Activated CD8-positive, alpha-beta T cell treated with anti-CD3 and anti-CD28 coated beads, Interleukin-2, amount 10 ng/mL, durations not matched to agents 7 days and 5 days (primary cell): ENCODE results near the gene PGM5. TPM values are rescaled to one million over a fixed set of nuclear protein-coding genes. Genes with fewer than 3 reads are reported as not detected.
"Not testable (repeated sequence)": the region's sequence is repeated elsewhere in the genome, so short reads cannot be mapped to it uniquely, and the experiment has no call there.

Source experiments
- ATAC-seq: fragments of 150-1000 bp; cut with Tn5 transposase; one replicate; pipeline ENCODE4 v1.10.0; 2021; ENCODE audit warnings: moderate library complexity
- CTCF ChIA-PET: fragments of 350-600 bp; sonication (Branson Sonifier 250); formaldehyde crosslinking; loops from one replicate; lab custom pipeline; 2021; ENCODE audit warnings: antibody characterized with exemption; lab: Charles Lee
- POLR2A ChIA-PET: fragments of 350-600 bp; sonication (Branson Sonifier 250); formaldehyde crosslinking; loops from one replicate; lab custom pipeline; 2021; ENCODE audit warnings: antibody characterized with exemption; lab: Charles Lee
- DNase-seq: peaks from one replicate; pipeline ENCODE4 v3.0.0-alpha.2; 2020
- H3K27ac Mint-ChIP-seq: one replicate; pipeline ENCODE4 v1.8.0; 2021; ENCODE audit warnings: mild to moderate bottlenecking, mixed read lengths
- H3K27me3 Mint-ChIP-seq: one replicate; pipeline ENCODE4 v1.8.0; 2021; ENCODE audit warnings: low read depth, mixed read lengths
- H3K36me3 Mint-ChIP-seq: one replicate; pipeline ENCODE4 v1.8.0; 2021; ENCODE audit warnings: low read depth, mixed read lengths
- H3K4me1 Mint-ChIP-seq: one replicate; pipeline ENCODE4 v1.8.0; 2021; ENCODE audit warnings: low read depth, mixed read lengths
- H3K4me3 Mint-ChIP-seq: one replicate; pipeline ENCODE4 v1.8.0; 2021; ENCODE audit warnings: mild to moderate bottlenecking, mixed read lengths
- H3K9me3 Mint-ChIP-seq: one replicate; pipeline ENCODE4 v1.8.0; 2022; ENCODE audit warnings: mixed read lengths; ENCODE audit not compliant: insufficient read depth
- total RNA-seq, 2 experiments: library from RNA; stranded (reverse); gene quantifications; one replicate each; pipeline ENCODE4 v1.2.3, GENCODE V29; 2021

The PGM5 gene
- total RNA-seq, 2 experiments from 2014 or later, result not detected

- not testable (repeated sequence) for H3K27me3 Mint-ChIP-seq, H3K9me3 Mint-ChIP-seq, H3K36me3 Mint-ChIP-seq
Observed at GRCh38 chr9:68390737-68391136, 34.3 kb downstream of the PGM5 start.

GRCh38 chr9:68396411-68397094 is 40.1 kb downstream of the PGM5 start:
- H3K9me3 Mint-ChIP-seq, H3K27me3 Mint-ChIP-seq, DNase-seq, CTCF ChIA-PET, H3K36me3 Mint-ChIP-seq, H3K27ac Mint-ChIP-seq, ATAC-seq, H3K4me1 Mint-ChIP-seq, H3K4me3 Mint-ChIP-seq, POLR2A ChIA-PET: not testable (repeated sequence)

More at GRCh38 chr9:68390737-68391136, 34.3 kb downstream of the PGM5 start:
- H3K4me1 Mint-ChIP-seq, H3K27ac Mint-ChIP-seq, DNase-seq, H3K4me3 Mint-ChIP-seq, POLR2A ChIA-PET, ATAC-seq, CTCF ChIA-PET: not testable (repeated sequence)

- H3K27me3 Mint-ChIP-seq, CTCF ChIA-PET, DNase-seq, POLR2A ChIA-PET, H3K4me1 Mint-ChIP-seq, H3K9me3 Mint-ChIP-seq, ATAC-seq, H3K27ac Mint-ChIP-seq, H3K4me3 Mint-ChIP-seq, H3K36me3 Mint-ChIP-seq: not testable (repeated sequence)
Observed at GRCh38 chr9:68397095-68397423, 40.6 kb downstream of the PGM5 start.

GRCh38 chr9:68397796-68398195 is 41.4 kb downstream of the PGM5 start:
- H3K4me3 Mint-ChIP-seq, H3K9me3 Mint-ChIP-seq, DNase-seq, H3K27ac Mint-ChIP-seq, ATAC-seq, H3K27me3 Mint-ChIP-seq, H3K4me1 Mint-ChIP-seq, POLR2A ChIA-PET, CTCF ChIA-PET, H3K36me3 Mint-ChIP-seq: not testable (repeated sequence)

GRCh38 chr9:68398324-68398723 is 41.9 kb downstream of the PGM5 start:
- H3K4me1 Mint-ChIP-seq, DNase-seq, ATAC-seq, H3K27ac Mint-ChIP-seq, H3K9me3 Mint-ChIP-seq, CTCF ChIA-PET, H3K36me3 Mint-ChIP-seq, H3K27me3 Mint-ChIP-seq, H3K4me3 Mint-ChIP-seq, POLR2A ChIA-PET: not testable (repeated sequence)

- POLR2A ChIA-PET, ATAC-seq, H3K9me3 Mint-ChIP-seq, H3K36me3 Mint-ChIP-seq, H3K27me3 Mint-ChIP-seq, DNase-seq, CTCF ChIA-PET, H3K4me1 Mint-ChIP-seq, H3K27ac Mint-ChIP-seq, H3K4me3 Mint-ChIP-seq: not testable (repeated sequence)
Observed at GRCh38 chr9:68404421-68405185, 48.2 kb downstream of the PGM5 start.

- H3K4me1 Mint-ChIP-seq, H3K9me3 Mint-ChIP-seq, CTCF ChIA-PET, H3K36me3 Mint-ChIP-seq, H3K4me3 Mint-ChIP-seq, H3K27me3 Mint-ChIP-seq, ATAC-seq, DNase-seq, POLR2A ChIA-PET, H3K27ac Mint-ChIP-seq: not testable (repeated sequence)
Observed at GRCh38 chr9:68411865-68412264, 55.5 kb downstream of the PGM5 start.

- CTCF ChIA-PET, ATAC-seq, H3K9me3 Mint-ChIP-seq, H3K4me1 Mint-ChIP-seq, DNase-seq, H3K4me3 Mint-ChIP-seq, H3K36me3 Mint-ChIP-seq, H3K27me3 Mint-ChIP-seq, POLR2A ChIA-PET, H3K27ac Mint-ChIP-seq: not testable (repeated sequence)
Observed at GRCh38 chr9:68412754-68413153, 56.3 kb downstream of the PGM5 start.

GRCh38 chr9:68415065-68415464 is 58.7 kb downstream of the PGM5 start:
- POLR2A ChIA-PET, ATAC-seq, H3K4me3 Mint-ChIP-seq, H3K36me3 Mint-ChIP-seq, H3K27ac Mint-ChIP-seq, H3K9me3 Mint-ChIP-seq, CTCF ChIA-PET, H3K27me3 Mint-ChIP-seq, DNase-seq, H3K4me1 Mint-ChIP-seq: not testable (repeated sequence)

- H3K36me3 Mint-ChIP-seq, result no peaks in the 10 kb centered on the region
- H3K27ac Mint-ChIP-seq, result no peak overlapping the region
- H3K4me3 Mint-ChIP-seq, result no peak overlapping the region
- ChIA-PET CTCF (interaction anchor here (1.1 to 1.4 kb wide), 2 partner anchors 22 to 32 kb away, joined by 3 read pairs; no protein-coding TSS in a partner anchor), POLR2A (interaction anchor here (0.6 kb wide), 1 partner anchor 22 kb away, joined by 3 read pairs; no protein-coding TSS in a partner anchor)
- ATAC-seq, result no peak
- H3K4me1 Mint-ChIP-seq, result no peaks in the 10 kb centered on the region
- no peak for DNase-seq
- no peaks in the 10 kb centered on the region for H3K27me3 Mint-ChIP-seq
- H3K9me3 Mint-ChIP-seq, result no peaks in the 10 kb centered on the region
Observed at GRCh38 chr9:68416936-68417564, 60.6 kb downstream of the PGM5 start.

GRCh38 chr9:68417762-68418161 is 61.4 kb downstream of the PGM5 start:
- ATAC-seq (no peak), DNase-seq (no peak)
- Mint-ChIP-seq H3K4me1 (no peaks in the 10 kb centered on the region), H3K36me3 (no peaks in the 10 kb centered on the region), H3K9me3 (no peaks in the 10 kb centered on the region), H3K27me3 (no peaks in the 10 kb centered on the region), H3K27ac (no peak overlapping the region), H3K4me3 (no peak overlapping the region)
- ChIA-PET POLR2A (no interaction called here), CTCF (interaction anchor here (1.0 to 1.4 kb wide), 3 partner anchors 21 to 775 kb away, joined by 3 read pairs; no protein-coding TSS in a partner anchor)
